Pancreas (tissue), 10 donors: ENCODE results near the gene TOMM20. TPM values are rescaled to one million over a fixed set of nuclear protein-coding genes. Genes with fewer than 3 reads are reported as not detected.

Experiments used
- ATAC-seq, 4 donors: fragments of 200-7000 bp; cut with Tn5 transposase; one replicate each; pipeline versions ENCODE4 v1.8.0 to v1.9.1; 2020; ENCODE audit warnings: mild to moderate bottlenecking in 4 of 4, moderate library complexity in 4 of 4
- DNase-seq, 6 donors: peaks; one replicate each; pipeline ENCODE4 v3.0.0-alpha.2; 2020
- FAIRE-seq: peaks from 2 replicates; lab custom pipeline; 2012; peaks lifted over from hg19 to GRCh38; lab: Jason Lieb, UNC
- H3K27ac ChIP-seq, 4 donors: fragments of 200-600 bp; sonication (generic); 1 replicate in 3 of 4; 2 replicates in 1 of 4; pipeline versions ENCODE4 v1.5.0 to v1.8.0; 2020
- H3K27me3 ChIP-seq, 4 donors: fragments of 200-600 bp; one replicate each; pipeline ENCODE4 v1.8.0; 2021
- H3K36me3 ChIP-seq, 3 donors: fragments of 200-600 bp; sonication (generic) in 1 of 3; one replicate each; pipeline versions ENCODE4 v1.5.0 to v1.8.0; 2020 to 2021
- H3K4me1 ChIP-seq, 3 donors: fragments of 200-600 bp; one replicate each; pipeline ENCODE4 v1.8.0; 2021
- H3K4me3 ChIP-seq, 4 donors: fragments of 200-600 bp; sonication (generic) in 2 of 4; one replicate each; pipeline versions ENCODE4 v1.5.0 to v1.8.0; 2020 to 2021
- H3K9me3 ChIP-seq, 4 donors: fragments of 200-600 bp; one replicate each; pipeline ENCODE4 v1.8.0; 2021
- CTCF ChIP-seq, 4 donors: fragments of 200-600 bp; sonication (generic) in 3 of 4; IDR thresholded peaks; one replicate each; pipeline versions ENCODE4 v1.5.0 to v1.8.0; 2021; ENCODE audit warnings: antibody characterized with exemption in 4 of 4
- WGBS, 2 donors: extraction: QIAGEN DNeasy Blood & Tissue Kit; methylation state at CpG; one replicate each; pipeline ENCODE4 v1.1.7; 2013; 5-methylcytosine and 5-hydroxymethylcytosine counted together
- intact Hi-C, 3 donors: fragments of 100-400 bp; cut with DNase I; formaldehyde crosslinking; loops; one replicate each; pipeline versions ENCODE4 v1.11.1 to v1.14.2; 2022
- polyA plus RNA-seq, 2 donors: library from polyadenylated mRNA; stranded (reverse); fragments of 200-250 nt; gene quantifications; one replicate each; pipeline ENCODE4 v1.2.3, GENCODE V29; 2013
- total RNA-seq, 6 donors: library from RNA; stranded (reverse); fragmentation: NEBNext Ultra II Directional in 4 of 6; extraction: Animal tissue kit (Norgen Biotek cat#: 25700) in 4 of 6; gene quantifications; one replicate each; pipeline versions ENCODE4 v1.2.1 to v1.2.4, GENCODE V29; 2021 to 2023
- donor health status: healthy with polysubstance abuse.
- donor health status: DM: no; HTN: no; CAD: no; lungs with moderate emphysema.
- donor health status: DM: no; HTN: no; CAD: no.
- donor health status: control.
- donor health status: control.
- donor health status: Bipolar disorder and iron deficiency.
- donor health status: DM: yes; HTN: yes; CAD: no.
- donor health status: DM: no; HTN: no; CAD: no.
- donor health status: DM: no; HTN: no; CAD: no.
- donor health status: DM: yes; HTN: yes; CAD: no.

TOMM20 gene
- total and polyA plus RNA-seq, 8 donors = 37.7 to 106 (median 79.4) TPM

- DNase-seq = no peak
- H3K9me3 ChIP-seq = no peaks in the 10 kb centered on the region
- no peak for TF ChIP-seq CTCF (IDR thresholded peaks at IDR 0.05)
- H3K36me3 ChIP-seq = no peaks in the 10 kb centered on the region
- no peak for ATAC-seq
- no peak for FAIRE-seq
- intact Hi-C loops = loop anchor here in 1 of 3 donors (10.0 kb wide), 1 partner anchor 466 kb away; no protein-coding TSS in a partner anchor
- H3K27ac ChIP-seq = peak overlapping the region in 3 of 4 donors; percentile 18 to 95 (median 90)
- no peak overlapping the region for H3K4me3 ChIP-seq
- no peaks in the 10 kb centered on the region for H3K27me3 ChIP-seq
- H3K4me1 ChIP-seq = peaks cover 42 to 72% (median 62%) of the 10 kb centered on the region in 3 donors
Measured at GRCh38 chr1:235070819-235071218, 57.8 kb downstream of the TOMM20 start.

GRCh38 chr1:235069577-235070563 is 58.8 kb downstream of the TOMM20 start:
- peak; percentile 91 to 95 (median 94) for DNase-seq
- no peak overlapping the region for H3K4me3 ChIP-seq
- no peaks in the 10 kb centered on the region for H3K9me3 ChIP-seq
- H3K27me3 ChIP-seq = no peaks in the 10 kb centered on the region
- no peaks in the 10 kb centered on the region for H3K36me3 ChIP-seq
- no peak for TF ChIP-seq CTCF (IDR thresholded peaks at IDR 0.05)
- peaks cover 32 to 62% (median 53%) of the 10 kb centered on the region in 3 donors for H3K4me1 ChIP-seq
- intact Hi-C loops = loop anchor here in 2 of 3 donors (5.0 to 10.0 kb wide), 3 partner anchors 85 to 465 kb away; no protein-coding TSS in a partner anchor
- H3K27ac ChIP-seq = peak overlapping the region; percentile 18 to 95 (median 70)
- peak; percentile 26 to 49 (median 43) for ATAC-seq
- 53 to 60% methylated on average over 34 of the region's 34 CpGs for WGBS, 2 donors
- no peak for FAIRE-seq

DNA sequence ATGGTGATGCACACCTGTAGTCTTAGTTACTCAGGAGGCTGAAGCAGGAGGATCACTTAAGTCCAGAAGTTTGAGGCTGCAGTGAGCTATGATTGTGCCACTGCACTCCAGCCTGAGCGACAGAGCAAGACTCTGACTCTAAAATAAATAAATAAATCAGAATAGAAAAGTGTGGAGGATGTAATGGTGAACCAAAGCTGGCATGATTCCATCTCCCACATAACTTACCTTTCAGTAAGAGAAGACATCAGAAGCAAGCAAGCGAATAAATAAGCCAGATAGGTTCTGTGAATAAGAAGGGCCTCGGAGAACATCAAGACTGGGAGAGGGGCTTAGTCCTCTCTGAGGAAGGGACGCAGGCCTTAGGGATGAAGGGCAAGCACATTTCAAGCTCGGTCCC is 59.5 kb downstream of the TOMM20 start:
- no peaks in the 10 kb centered on the region for H3K9me3 ChIP-seq
- H3K4me3 ChIP-seq = no peak overlapping the region
- TF ChIP-seq CTCF (IDR thresholded peaks at IDR 0.05) = no peak
- peak overlapping the region in 2 of 4 donors; percentile 90 to 95 for H3K27ac ChIP-seq
- intact Hi-C loops = loop anchor here in 2 of 3 donors (5.0 to 10.0 kb wide), 2 partner anchors 84 to 97 kb away; no protein-coding TSS in a partner anchor
- DNase-seq = no peak
- H3K27me3 ChIP-seq = no peaks in the 10 kb centered on the region
- peaks cover 25 to 55% (median 46%) of the 10 kb centered on the region in 3 donors for H3K4me1 ChIP-seq
- 93% methylated on average over 5 of the region's 5 CpGs for WGBS, 2 donors
- no peaks in the 10 kb centered on the region for H3K36me3 ChIP-seq
- ATAC-seq = no peak
- no peak for FAIRE-seq

GRCh38 chr1:235068158-235069121 is 60.2 kb downstream of the TOMM20 start:
- TF ChIP-seq CTCF (IDR thresholded peaks at IDR 0.05) = no peak
- Histone ChIP-seq H3K4me1 (peaks cover 19 to 48% (median 40%) of the 10 kb centered on the region in 3 donors), H3K4me3 (no peak overlapping the region), H3K27me3 (no peaks in the 10 kb centered on the region), H3K36me3 (no peaks in the 10 kb centered on the region), H3K27ac (peak overlapping the region; percentile 18 to 90 (median 62)), H3K9me3 (no peaks in the 10 kb centered on the region)
- DNase-seq (peak in 1 of 6 donors; percentile 53), ATAC-seq (peak in 2 of 4 donors; percentile 3 to 5), FAIRE-seq (no peak)
- intact Hi-C loops = loop anchor here in 2 of 3 donors (5.0 to 10.0 kb wide), 2 partner anchors 84 to 96 kb away; no protein-coding TSS in a partner anchor
- 58% methylated on average over 19 of the region's 19 CpGs for WGBS, 2 donors
